GM18858 (cell line): ENCODE data around the gene GNG3.
A peak's percentile ranks its signal among the peaks of the same experiment; 100 is the strongest.
"Not testable (repeated sequence)": the region's sequence is repeated elsewhere in the genome, so short reads cannot be mapped to it uniquely, and the experiment has no call there.

ENCODE experiments used
- ATAC-seq: cut with Tn5 transposase; IDR thresholded peaks from one replicate; pipeline ENCODE4 v1.9.1; 2021; ENCODE audit not compliant: unreplicated experiment

The GNG3 gene

GRCh38 chr11:62687508-62688396 lies 19.7 kb upstream of the GNG3 start:
- ATAC-seq: no peak

- ATAC-seq: no peak
Observed at GRCh38 chr11:62688491-62688890, 19.0 kb upstream of the GNG3 start.

DNA sequence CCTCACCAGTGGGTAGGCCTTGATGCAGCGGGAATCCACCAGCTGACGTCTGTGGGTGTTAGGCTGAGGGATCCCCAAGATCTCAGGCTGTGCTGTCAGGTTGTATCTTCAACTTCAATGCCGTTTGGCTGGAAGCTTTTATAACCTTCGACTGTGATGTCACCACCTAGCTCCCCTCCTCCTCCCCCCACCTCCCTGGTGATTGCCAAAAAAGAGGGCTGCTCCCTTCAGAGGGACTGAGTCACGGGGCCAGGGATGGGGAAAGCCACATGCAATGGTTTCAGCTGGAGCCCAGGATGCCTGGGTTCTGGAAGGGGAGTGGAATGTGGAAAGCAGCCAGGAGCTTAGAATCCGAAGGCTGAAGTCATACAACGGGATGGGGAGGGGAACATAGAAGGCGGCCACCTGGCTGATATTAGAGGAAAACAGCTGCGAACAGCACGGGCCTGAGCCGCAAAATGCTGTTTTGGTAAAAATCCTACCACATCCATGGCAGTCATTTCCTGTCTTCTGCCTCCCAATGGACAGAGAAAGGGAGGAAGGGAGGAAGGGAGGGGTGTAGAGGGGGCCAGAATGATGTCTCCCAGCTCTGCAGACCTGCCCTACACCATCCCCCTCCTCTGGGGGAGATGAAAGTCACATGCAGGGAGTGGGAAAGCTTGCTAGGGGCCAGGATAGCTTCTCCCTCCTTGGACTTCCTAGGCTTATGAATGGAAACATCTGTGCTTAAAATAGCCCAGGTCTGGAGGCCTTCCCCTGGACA lies 17.9 kb upstream of the GNG3 start, which contains the start of gene LRRN4CL:
Gene LRRN4CL (minus strand): TSS at position 110 of the 763 bp plus-strand sequence. CDS start 1,022 bp downstream, outside the sequence.
- ATAC-seq: no peak

DNA sequence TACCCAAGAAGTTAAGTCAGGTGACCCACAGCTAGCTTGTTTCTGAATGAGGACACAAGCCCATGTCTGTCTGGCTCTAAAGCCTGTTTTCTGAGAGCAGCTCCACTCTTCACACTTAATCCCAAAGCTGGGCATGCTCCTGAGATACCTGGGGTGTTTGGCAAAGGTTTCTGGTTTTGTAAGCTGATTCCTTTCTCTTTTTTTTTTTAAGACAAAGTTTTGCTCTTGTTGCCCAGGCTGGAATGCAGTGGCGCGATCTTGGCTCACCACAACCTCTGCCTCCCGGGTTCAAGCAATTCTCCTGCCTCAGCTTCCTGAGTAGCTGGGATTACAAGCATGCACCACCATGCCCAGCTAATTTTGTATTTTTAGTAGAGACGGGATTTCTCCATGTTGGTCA lies 13.9 kb upstream of the GNG3 start:
- not testable (repeated sequence) for ATAC-seq

GRCh38 chr11:62694455-62695167 lies 12.9 kb upstream of the GNG3 start:
- no peak for ATAC-seq

DNA sequence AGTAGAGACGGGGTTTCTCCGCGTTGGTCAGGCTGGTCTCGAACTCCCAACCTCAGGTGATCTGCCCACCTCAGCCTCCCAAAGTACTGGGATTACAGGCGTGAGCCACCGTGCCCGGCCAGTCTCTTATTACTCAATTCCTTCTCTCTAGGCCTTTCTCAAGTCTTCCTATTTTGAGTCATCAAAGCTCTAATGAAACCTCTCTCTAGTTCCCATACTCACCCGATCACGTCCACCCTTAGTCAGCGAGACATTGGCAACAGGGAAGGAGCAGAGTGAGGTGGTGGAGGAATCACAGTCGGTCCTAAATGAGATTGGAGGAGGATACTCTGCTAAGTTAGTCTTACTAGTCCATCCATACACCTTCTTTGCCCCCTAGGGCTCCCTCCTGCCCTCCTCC lies 5.2 kb upstream of the GNG3 start:
- ATAC-seq: no peak

GRCh38 chr11:62703921-62704320 lies 3.6 kb upstream of the GNG3 start:
- ATAC-seq: not testable (repeated sequence)

GRCh38 chr11:62705413-62705812 lies 2.1 kb upstream of the GNG3 start:
- ATAC-seq: no peak

DNA sequence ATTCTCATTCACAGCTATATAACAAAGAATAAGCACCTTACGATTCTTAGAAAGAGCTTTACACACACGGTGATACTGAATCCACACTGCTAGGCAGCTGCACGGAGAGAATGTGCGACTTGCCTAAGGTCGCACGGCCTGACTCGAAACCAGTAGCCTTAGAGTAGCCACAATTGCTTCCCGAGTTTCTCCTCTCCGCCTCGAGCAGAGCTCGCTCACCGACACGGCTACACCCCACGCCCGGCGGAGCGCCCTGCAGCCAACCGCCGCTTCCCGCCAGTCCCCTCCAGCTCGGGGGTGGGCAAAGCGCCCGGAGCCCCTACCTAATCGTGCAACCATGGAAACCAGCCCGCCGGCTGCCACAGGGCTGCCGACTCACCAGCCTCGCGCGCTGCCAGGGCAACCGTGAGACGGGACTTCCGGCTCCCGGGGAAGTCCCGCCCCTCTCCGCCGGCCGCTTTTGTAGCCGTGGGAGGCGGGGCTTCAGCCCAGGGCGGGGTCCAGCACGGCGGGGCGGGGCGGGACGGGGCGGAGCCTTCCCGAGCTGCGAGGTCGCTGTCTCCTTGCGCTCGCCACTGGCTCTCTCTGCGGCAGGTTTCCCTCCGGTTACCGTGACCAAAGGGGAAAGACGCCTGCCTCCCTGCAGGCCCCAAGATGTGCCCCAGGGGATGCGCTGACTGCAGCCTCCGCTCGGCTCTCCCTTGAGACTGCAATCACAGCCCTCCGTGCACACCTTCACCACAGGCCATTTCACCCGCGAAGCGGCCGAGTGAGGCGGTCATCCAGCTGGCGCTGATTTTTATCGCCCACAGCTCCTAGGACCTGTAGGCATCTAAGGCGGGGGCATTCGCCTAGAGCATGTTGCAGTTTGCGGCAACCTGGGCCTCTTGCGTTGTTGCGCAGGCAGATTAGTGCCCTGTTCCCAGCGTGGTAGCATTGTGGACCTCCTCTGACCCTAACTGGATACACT lies 1.3 kb upstream of the GNG3 start:
- no peak for ATAC-seq

DNA sequence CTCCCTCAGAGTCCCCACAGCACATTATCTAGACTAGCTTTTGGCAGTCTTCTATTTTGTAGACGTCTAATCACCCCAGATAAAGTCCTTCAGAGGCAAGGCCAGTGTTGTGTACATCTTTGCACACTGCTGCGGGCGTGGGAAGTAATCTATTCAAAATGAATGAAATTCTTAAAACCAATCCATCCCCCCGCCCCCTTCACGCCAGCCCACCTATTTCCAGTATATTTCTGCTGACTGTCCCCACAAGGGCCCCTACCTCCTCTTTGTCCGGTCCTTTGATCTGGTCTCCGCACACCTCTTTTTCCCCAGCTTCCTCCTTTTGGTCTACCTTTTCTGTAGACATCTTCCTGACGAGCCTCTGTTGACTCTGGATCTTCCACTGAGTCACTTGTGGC lies 627 bp upstream of the GNG3 start:
- ATAC-seq: no peak

- no peak for ATAC-seq
Observed at GRCh38 chr11:62708392-62708791, 916 bp downstream of the GNG3 start.

DNA sequence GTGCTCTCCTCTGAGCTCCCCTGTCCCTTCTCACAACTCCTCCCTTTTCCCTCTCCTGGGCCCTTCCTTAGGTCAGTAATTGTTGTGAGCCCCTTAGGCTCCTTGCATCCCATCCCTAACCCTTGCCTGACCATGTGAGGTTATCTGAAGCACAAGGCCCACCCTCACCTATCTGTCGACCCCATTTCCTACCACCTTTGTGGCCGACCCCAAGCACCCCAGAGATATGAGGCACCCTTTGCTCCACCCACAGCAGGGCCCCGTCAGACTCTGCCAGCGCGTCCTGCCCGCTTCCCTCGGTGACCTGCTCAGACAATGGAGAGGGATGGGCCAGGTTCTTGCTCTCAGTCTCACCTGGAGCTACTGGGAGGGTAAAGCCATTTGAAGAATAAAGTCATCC lies 1.3 kb downstream of the GNG3 start:
- no peak for ATAC-seq

- peak; percentile 46 for ATAC-seq
Observed at GRCh38 chr11:62709247-62710000, 1.9 kb downstream of the GNG3 start.

GRCh38 chr11:62710001-62710345 lies 2.5 kb downstream of the GNG3 start:
- no peak for ATAC-seq

DNA sequence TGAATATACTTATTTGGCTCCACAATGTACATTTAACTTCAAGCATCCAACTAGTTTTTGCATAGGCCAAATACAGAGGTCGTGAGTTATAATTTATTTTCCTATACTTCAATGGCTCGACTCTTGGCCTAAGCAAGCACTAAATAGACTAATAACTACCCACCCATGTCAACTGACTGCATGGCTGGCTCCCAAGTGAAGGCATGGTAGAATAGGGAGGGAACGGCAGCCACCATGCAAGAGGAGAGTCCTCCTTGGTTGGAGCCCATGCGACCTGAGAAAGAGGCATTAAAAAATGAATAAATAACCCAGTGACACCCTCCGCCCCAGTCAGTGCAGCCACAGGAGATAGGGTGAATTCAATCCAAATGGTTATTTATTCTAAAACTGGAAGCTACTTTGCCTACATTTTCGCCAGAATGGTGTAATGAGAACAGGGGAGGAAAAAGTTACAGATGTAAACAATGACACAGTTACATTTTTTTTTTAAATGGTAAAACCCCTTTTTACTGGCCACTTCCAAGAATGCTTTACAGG lies 4.9 kb downstream of the GNG3 start:
- no peak for ATAC-seq

GRCh38 chr11:62712861-62713260 lies 5.4 kb downstream of the GNG3 start:
- no peak for ATAC-seq

- ATAC-seq: no peak
Observed at GRCh38 chr11:62713343-62713742, 5.9 kb downstream of the GNG3 start.

DNA sequence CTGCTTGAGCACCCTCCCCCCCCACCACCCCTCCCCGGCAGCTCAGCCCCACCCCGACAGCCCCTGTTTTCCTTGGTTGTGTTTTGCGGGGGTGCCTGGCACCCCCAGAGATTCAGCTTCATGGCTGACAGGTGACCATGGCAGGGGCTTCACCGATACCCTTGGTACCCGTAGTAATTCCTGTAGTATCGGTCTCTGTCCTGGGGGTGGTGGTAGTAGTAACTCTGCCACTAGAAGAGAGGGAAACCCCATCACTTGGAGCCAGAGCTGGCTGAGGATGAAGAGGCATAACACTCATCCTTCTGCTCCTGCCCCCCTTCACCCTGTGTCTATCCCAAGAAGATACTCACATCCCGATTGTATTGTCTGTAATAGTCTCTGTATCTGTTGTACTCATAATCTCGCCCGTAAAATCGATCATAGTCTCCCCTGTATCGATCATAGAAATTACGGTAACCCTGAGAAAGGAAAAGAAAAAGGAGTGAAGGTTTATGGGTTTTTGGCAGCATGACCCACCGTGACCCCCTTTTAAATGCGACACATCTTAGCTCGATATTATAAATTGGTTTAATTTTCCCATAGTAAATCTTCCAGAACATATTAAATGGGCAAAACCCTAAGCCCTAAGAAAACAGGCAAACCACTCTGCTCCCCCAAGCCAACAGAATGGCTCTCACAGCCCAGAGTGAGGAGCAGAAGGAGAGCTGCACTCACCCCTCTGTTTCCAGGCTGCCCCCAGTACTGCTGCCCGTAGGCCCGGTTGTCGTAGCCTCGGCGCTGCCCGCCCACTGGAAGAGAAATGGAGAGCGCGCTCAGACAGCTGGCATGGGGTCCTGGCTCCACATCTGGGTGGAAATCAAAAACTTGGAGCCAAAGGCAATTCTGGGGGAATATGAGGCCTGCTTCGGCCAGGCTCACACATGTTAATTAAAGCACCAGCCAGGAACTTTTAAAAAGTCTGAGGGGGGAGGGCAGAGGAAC lies 8.0 kb downstream of the GNG3 start:
- ATAC-seq: no peak
